Type B pancreatic cell (in vitro differentiated cells): Measurements from ENCODE around the gene NAV2. TPM values are rescaled to one million over a fixed set of nuclear protein-coding genes. Genes with fewer than 3 reads are reported as not detected.
A peak's percentile ranks its signal among the peaks of the same experiment; 100 is the strongest.

Source experiments
- DNase-seq: peaks from one replicate; pipeline ENCODE4 v3.0.0; 2021; ENCODE audit warnings: mixed read lengths; ENCODE audit not compliant: unreplicated experiment; ENCODE audit errors: extremely low spot score
- H3K27ac Mint-ChIP-seq: 2 replicates; pipeline ENCODE4 v1.8.0; 2021; ENCODE audit warnings: mild to moderate bottlenecking, mixed read lengths
- H3K27me3 Mint-ChIP-seq: 2 replicates; pipeline ENCODE4 v1.8.0; 2021; ENCODE audit warnings: mixed read lengths
- H3K36me3 Mint-ChIP-seq: 2 replicates; pipeline ENCODE4 v1.8.0; 2021; ENCODE audit warnings: mixed read lengths
- H3K4me1 Mint-ChIP-seq: one replicate; pipeline ENCODE4 v1.8.0; 2021; ENCODE audit warnings: mixed read lengths; ENCODE audit not compliant: unreplicated experiment
- H3K4me3 Mint-ChIP-seq: 2 replicates; pipeline ENCODE4 v1.8.0; 2021; ENCODE audit warnings: mild to moderate bottlenecking, mixed read lengths
- H3K9me3 Mint-ChIP-seq: 2 replicates; pipeline ENCODE4 v1.8.0; 2021; ENCODE audit warnings: mixed read lengths
- CTCF ChIP-seq: fragments of 200-600 bp; sonication (generic); conservative IDR thresholded peaks from 2 replicates; pipeline ENCODE4 v1.5.0; 2021; ENCODE audit warnings: antibody characterized with exemption, mild to moderate bottlenecking
- total RNA-seq: library from RNA; stranded (reverse); gene quantifications from 2 replicates; pipeline ENCODE4 v1.2.1, GENCODE V29; 2021; ENCODE audit warnings: low replicate concordance

The NAV2 gene
- total RNA-seq, 1 donor from 2014 or later = 54.2 TPM

DNA sequence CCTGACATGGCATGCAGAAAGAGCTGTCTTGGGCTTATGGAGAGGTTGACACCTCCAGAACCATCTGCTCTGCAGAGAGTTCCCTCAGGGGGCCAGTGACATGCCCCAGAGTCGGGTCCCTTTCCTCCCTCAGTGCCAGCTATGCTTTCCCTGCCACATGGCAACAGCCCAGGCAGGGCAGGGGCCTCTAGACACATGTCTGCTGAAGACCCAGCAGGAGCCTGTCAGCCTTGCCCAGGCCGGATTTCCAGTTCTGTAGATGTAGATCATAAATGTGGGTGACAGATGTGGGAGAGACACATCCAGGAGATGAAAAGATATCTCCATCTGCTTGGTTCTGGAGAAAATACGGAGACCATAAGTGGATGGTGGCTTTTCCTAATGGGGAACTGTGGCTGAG lies 25.5 kb downstream of the NAV2 start:
- H3K27ac Mint-ChIP-seq = no peak overlapping the region

GRCh38 chr11:19739872-19740271 lies 27.2 kb downstream of the NAV2 start:
- Mint-ChIP-seq H3K4me1 (peaks cover 32% of the 10 kb centered on the region), H3K36me3 (no peaks in the 10 kb centered on the region), H3K4me3 (no peak overlapping the region), H3K27ac (no peak overlapping the region), H3K27me3 (peaks cover 3% of the 10 kb centered on the region), H3K9me3 (no peaks in the 10 kb centered on the region)
- TF ChIP-seq CTCF = peak; percentile 62
- DNase-seq = no peak

More for the DNA sequence above, 25.5 kb downstream of the NAV2 start:
- H3K4me1 Mint-ChIP-seq = peaks cover 32% of the 10 kb centered on the region
- H3K4me3 Mint-ChIP-seq = no peak overlapping the region
- no peaks in the 10 kb centered on the region for H3K9me3 Mint-ChIP-seq
- no peaks in the 10 kb centered on the region for H3K36me3 Mint-ChIP-seq
- no peak for DNase-seq
- peaks cover 7% of the 10 kb centered on the region for H3K27me3 Mint-ChIP-seq
- TF ChIP-seq CTCF = no peak

DNA sequence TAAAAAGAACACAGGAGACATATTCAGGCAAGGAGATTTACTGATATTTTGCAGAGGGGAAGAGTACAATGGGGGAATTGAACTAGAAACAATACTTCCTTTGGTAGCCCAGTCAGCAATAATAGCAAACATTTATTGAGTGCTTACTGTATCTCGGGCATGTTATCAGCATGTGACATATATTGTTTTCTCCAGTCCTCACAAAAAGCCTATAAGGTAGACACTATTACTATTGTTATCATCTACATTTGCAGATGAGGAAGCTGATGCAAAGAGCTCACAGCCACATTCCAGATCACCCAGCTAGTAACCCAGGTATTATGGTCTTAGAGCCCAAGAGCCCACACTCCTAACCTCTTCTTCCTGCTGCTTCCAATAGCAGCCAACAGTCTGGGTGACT lies 27.9 kb downstream of the NAV2 start:
- no peak overlapping the region for H3K4me3 Mint-ChIP-seq
- H3K27ac Mint-ChIP-seq = peak overlapping the region; percentile 11
- no peaks in the 10 kb centered on the region for H3K36me3 Mint-ChIP-seq
- DNase-seq = no peak
- peaks cover 3% of the 10 kb centered on the region for H3K27me3 Mint-ChIP-seq
- no peaks in the 10 kb centered on the region for H3K9me3 Mint-ChIP-seq
- H3K4me1 Mint-ChIP-seq = peaks cover 27% of the 10 kb centered on the region
- no peak for TF ChIP-seq CTCF

DNA sequence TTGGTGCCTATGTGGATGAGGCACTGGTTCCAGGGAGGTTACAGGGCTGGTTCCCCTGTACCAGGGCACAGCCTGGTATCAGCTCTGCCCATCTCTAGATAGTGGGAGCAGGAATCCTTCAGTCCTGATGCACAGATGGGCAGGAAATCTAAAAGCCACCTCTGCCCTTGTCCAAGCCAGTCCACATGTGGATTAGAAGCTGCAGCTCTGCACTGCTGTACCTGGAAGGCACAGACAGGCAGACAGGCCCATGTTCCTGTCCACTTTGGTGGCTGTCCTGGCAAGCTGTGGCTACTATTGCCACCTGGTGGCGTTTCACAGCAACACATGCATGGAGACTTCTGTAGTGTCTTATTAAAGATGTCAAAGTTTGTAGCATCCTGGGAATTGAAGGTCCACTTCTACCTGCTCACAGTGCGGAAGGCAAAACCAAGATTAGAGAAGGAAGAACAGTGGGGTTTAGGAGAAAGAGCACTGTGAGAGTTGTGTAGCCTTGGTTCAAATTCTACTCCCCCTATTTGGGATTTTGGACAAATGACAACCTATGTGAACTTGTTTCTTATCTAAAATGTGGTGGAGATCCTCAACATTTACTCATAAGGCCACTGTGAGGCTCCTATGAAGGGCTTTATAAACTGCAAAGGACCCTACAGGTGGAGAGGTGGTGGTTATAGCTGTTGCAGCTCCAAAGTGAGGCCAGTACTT lies 30.1 kb downstream of the NAV2 start:
- no peaks in the 10 kb centered on the region for H3K36me3 Mint-ChIP-seq

GRCh38 chr11:19743622-19744021 lies 31.0 kb downstream of the NAV2 start:
- no peak for DNase-seq
- no peak overlapping the region for H3K27ac Mint-ChIP-seq
- peaks cover 3% of the 10 kb centered on the region for H3K27me3 Mint-ChIP-seq
- H3K9me3 Mint-ChIP-seq = no peaks in the 10 kb centered on the region
- no peak for TF ChIP-seq CTCF
- no peaks in the 10 kb centered on the region for H3K36me3 Mint-ChIP-seq
- H3K4me3 Mint-ChIP-seq = no peak overlapping the region
- H3K4me1 Mint-ChIP-seq = peaks cover 17% of the 10 kb centered on the region

More for the DNA sequence above, 30.1 kb downstream of the NAV2 start:
- peak; percentile 82 for DNase-seq
- no peaks in the 10 kb centered on the region for H3K9me3 Mint-ChIP-seq
- H3K27me3 Mint-ChIP-seq = peaks cover 3% of the 10 kb centered on the region
- H3K4me1 Mint-ChIP-seq = peaks cover 17% of the 10 kb centered on the region
- H3K27ac Mint-ChIP-seq = no peak overlapping the region
- no peak overlapping the region for H3K4me3 Mint-ChIP-seq
- TF ChIP-seq CTCF = peak; percentile 93
